ENCODE measurements around the gene NAA60. TPM values are rescaled to one million over a fixed set of nuclear protein-coding genes. Genes with fewer than 3 reads are reported as not detected.

The NAA60 gene
- total and polyA plus RNA-seq, 2 of the 13 experiments (the other 11 are each of a cell fraction or from before 2014, with no cell fraction given) = 14.7 to 32.0 TPM

- no peak for TF ChIP-seq ZNF512B (CRISPR knock-in tag; IDR thresholded peaks at IDR 0.05; ENCODE audit: borderline replicate concordance)
- TF ChIP-seq CREM (IDR thresholded peaks at IDR 0.05) = peak; percentile 87
- no peak for TF ChIP-seq CREM (CRISPR knock-in tag; IDR thresholded peaks at IDR 0.05)
- TF ChIP-seq GTF2F1 (IDR thresholded peaks at IDR 0.05; ENCODE audit: low read length) = no peak
- TF ChIP-seq ISL2 (CRISPR knock-in tag; IDR thresholded peaks at IDR 0.05) = peak; percentile 13
- peak; percentile 56; the same call in 1 of the 2 replicates for TF ChIP-seq ZBTB14 (CRISPR knock-in tag; IDR thresholded peaks at IDR 0.05)
- TF ChIP-seq NFYB (CRISPR knock-in tag; IDR thresholded peaks at IDR 0.05) = peak; percentile 97
- peak; percentile 27; the same call in 1 of the 2 replicates for TF ChIP-seq MXD1 (CRISPR knock-in tag; IDR thresholded peaks at IDR 0.05)
- no peak for TF ChIP-seq WIZ (CRISPR knock-in tag; IDR thresholded peaks at IDR 0.05)
- 0 out of 2 replicates have a peak, but pooled peaks have one; percentile 72 for TF ChIP-seq PRMT3 (CRISPR knock-in tag; IDR thresholded peaks at IDR 0.05; ENCODE audit: borderline replicate concordance, low read depth)
- TF ChIP-seq IKZF4 (CRISPR knock-in tag; IDR thresholded peaks at IDR 0.05; ENCODE audit: borderline replicate concordance, low read depth, not compliant biosample characterization) = peak; percentile 29
- TF ChIP-seq U2AF1 (optimal IDR thresholded peaks at IDR 0.05; ENCODE audit: low read depth, low read length) = no peak
- TF ChIP-seq HNRNPK (IDR thresholded peaks at IDR 0.05; ENCODE audit: low read depth, low read length, poor library complexity, severe bottlenecking) = peak; percentile 20
- TF ChIP-seq ZFP37 (CRISPR knock-in tag; IDR thresholded peaks at IDR 0.05; ENCODE audit: borderline replicate concordance) = no peak
- TF ChIP-seq ZNF792 (CRISPR knock-in tag; IDR thresholded peaks at IDR 0.05) = peak; percentile 82
- peak in 1 of 2 experiments; percentile 93; a peak in 2 of 4 replicates for TF ChIP-seq KLF16 (CRISPR knock-in tag; IDR thresholded peaks at IDR 0.05)
- peak; percentile 29; the same call in 1 of the 2 replicates for TF ChIP-seq ZNF256 (CRISPR knock-in tag; conservative IDR thresholded peaks at IDR 0.05)
- no peak for TF ChIP-seq SNAI1 (CRISPR knock-in tag; IDR thresholded peaks at IDR 0.05; ENCODE audit: borderline replicate concordance)
- peak in 1 of 2 experiments; percentile 12; a peak in 1 of 4 replicates for TF ChIP-seq REST (IDR thresholded peaks at IDR 0.05; ENCODE audit: borderline replicate concordance in 1 of 2, low read depth in 1 of 2, low read length in 2 of 2)
- TF ChIP-seq MAFG (CRISPR knock-in tag; IDR thresholded peaks at IDR 0.05) = no peak
Observed at GRCh38 chr16:3400779-3401688, 42.4 kb upstream of the NAA60 start, which contains the start of the genes ZNF174 and ZSCAN32 (continued).
